SK-N-SH treated with all-trans-retinoic acid at 6 μM for 48 hours (cell line): ENCODE data around the gene CENPP.

ENCODE experiments used
- ATAC-seq: fragments of 200-7000 bp; cut with Tn5 transposase; 3 replicates; pipeline ENCODE4 v1.9.1; 2020; ENCODE audit warnings: mild to moderate bottlenecking, moderate library complexity
- ARNTL ChIP-seq: fragments of 450-650 bp; formaldehyde crosslinking; IDR thresholded peaks from 2 replicates; pipeline ENCODE4 v1.5.0; 2020; ENCODE audit warnings: low read depth, mild to moderate bottlenecking, moderate library complexity, borderline replicate concordance
- BACH2 ChIP-seq: fragments of 250-450 bp; sonication (Bioruptor Pico); IDR thresholded peaks from 2 replicates; pipeline ENCODE4 v1.9.0; 2021; ENCODE audit warnings: mild to moderate bottlenecking, borderline replicate concordance
- CSDC2 ChIP-seq: fragments of 250-450 bp; sonication (Bioruptor Pico); IDR thresholded peaks from 2 replicates; pipeline ENCODE4 v1.5.0; 2020; ENCODE audit warnings: mild to moderate bottlenecking, moderate library complexity
- ESRRG ChIP-seq: fragments of 250-450 bp; sonication (Bioruptor Pico); IDR thresholded peaks from 2 replicates; pipeline ENCODE4 v1.6.1; 2021; ENCODE audit warnings: mild to moderate bottlenecking
- GLIS3 ChIP-seq: fragments of 250-450 bp; sonication (Bioruptor Pico); IDR thresholded peaks from 2 replicates; pipeline ENCODE4 v1.5.0; 2020; ENCODE audit warnings: mild to moderate bottlenecking, moderate library complexity
- ISL1 ChIP-seq: fragments of 250-450 bp; sonication (Bioruptor Pico); IDR thresholded peaks from 2 replicates; pipeline ENCODE4 v2.1.2; 2022; ENCODE audit warnings: mild to moderate bottlenecking, moderate library complexity
- OSR1 ChIP-seq: fragments of 250-450 bp; sonication (Bioruptor Pico); IDR thresholded peaks from 2 replicates; pipeline ENCODE4 v1.8.0; 2022; ENCODE audit warnings: moderate library complexity, mild to moderate bottlenecking, inconsistent platforms
- PPARA ChIP-seq: fragments of 250-450 bp; sonication (Bioruptor Pico); IDR thresholded peaks from 2 replicates; pipeline ENCODE4 v1.5.0; 2020; ENCODE audit warnings: mild to moderate bottlenecking, borderline replicate concordance
- RARB ChIP-seq: fragments of 250-450 bp; sonication (Bioruptor Pico); IDR thresholded peaks from 2 replicates; pipeline ENCODE4 v1.8.0; 2021; ENCODE audit warnings: mild to moderate bottlenecking, moderate library complexity
- SNAI2 ChIP-seq: fragments of 250-450 bp; sonication (Bioruptor Pico); IDR thresholded peaks from 2 replicates; pipeline ENCODE4 v1.5.0; 2020; ENCODE audit warnings: mild to moderate bottlenecking, moderate library complexity
- TCF4 ChIP-seq: fragments of 250-450 bp; sonication (Bioruptor Pico); IDR thresholded peaks from 2 replicates; pipeline ENCODE4 v1.8.0; 2021; ENCODE audit warnings: mild to moderate bottlenecking, moderate library complexity, borderline replicate concordance
- TOX ChIP-seq: fragments of 250-450 bp; sonication (Bioruptor Pico); IDR thresholded peaks from 2 replicates; pipeline ENCODE4 v1.8.0; 2021; ENCODE audit warnings: mild to moderate bottlenecking, moderate library complexity, borderline replicate concordance
- ZC3H10 ChIP-seq: fragments of 250-450 bp; sonication (Bioruptor Pico); IDR thresholded peaks from 2 replicates; pipeline ENCODE4 v1.5.1; 2021; ENCODE audit warnings: mild to moderate bottlenecking, moderate library complexity
- ZFP3 ChIP-seq: fragments of 250-450 bp; sonication (Bioruptor Pico); IDR thresholded peaks from 2 replicates; pipeline ENCODE4 v1.5.0; 2020; ENCODE audit warnings: mild to moderate bottlenecking, moderate library complexity
- ZFP30 ChIP-seq: fragments of 450-650 bp; formaldehyde crosslinking; IDR thresholded peaks from 2 replicates; pipeline ENCODE4 v1.5.0; 2022; ENCODE audit warnings: mild to moderate bottlenecking, moderate library complexity
- ZNF70 ChIP-seq: fragments of 450-650 bp; formaldehyde crosslinking; IDR thresholded peaks from 2 replicates; pipeline ENCODE4 v1.5.0; 2020; ENCODE audit warnings: mild to moderate bottlenecking, moderate library complexity
- ZNF8 ChIP-seq: fragments of 450-650 bp; formaldehyde crosslinking; IDR thresholded peaks from 2 replicates; pipeline ENCODE4 v1.5.0; 2020; ENCODE audit warnings: mild to moderate bottlenecking, moderate library complexity
- TF ChIP-seq, protein P1 (sequence below): fragments of 250-450 bp; sonication (Bioruptor Pico); IDR thresholded peaks from 2 replicates; pipeline ENCODE4 v1.8.0; 2021; ENCODE audit warnings: low read depth, mild to moderate bottlenecking, moderate library complexity, borderline replicate concordance
- TF ChIP-seq, protein P2 (sequence below): fragments of 250-450 bp; sonication (Bioruptor Pico); IDR thresholded peaks from 2 replicates; pipeline ENCODE4 v1.5.1; 2020; ENCODE audit warnings: low read depth, mild to moderate bottlenecking, moderate library complexity
- TF ChIP-seq, protein P3 (sequence below): fragments of 250-450 bp; sonication (Bioruptor Pico); IDR thresholded peaks from 2 replicates; pipeline ENCODE4 v1.5.1; 2021; ENCODE audit warnings: mild to moderate bottlenecking, moderate library complexity
- TF ChIP-seq, protein P4 (sequence below): fragments of 250-450 bp; sonication (Bioruptor Pico); IDR thresholded peaks from 2 replicates; pipeline ENCODE4 v1.8.0; 2020; ENCODE audit warnings: mild to moderate bottlenecking, moderate library complexity, borderline replicate concordance

The CENPP gene

DNA sequence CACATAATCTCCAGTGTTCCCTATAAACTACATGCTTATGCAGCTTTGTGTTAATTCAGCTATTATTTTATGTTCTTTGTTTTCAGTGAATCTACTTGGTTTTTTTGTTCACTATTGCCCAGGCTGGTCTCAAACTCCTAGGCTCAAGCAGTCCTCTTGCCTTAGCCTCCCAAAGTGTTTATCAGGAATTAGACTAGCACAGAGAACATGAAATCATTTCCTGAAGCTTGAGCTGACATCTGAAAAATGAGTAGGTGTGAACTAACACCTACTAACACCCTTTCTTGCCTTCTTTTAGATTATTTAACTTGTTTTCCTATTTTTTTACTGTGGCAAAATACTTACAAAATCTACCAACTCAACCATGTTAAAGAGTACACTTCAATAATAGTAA is 25.0 kb downstream of the CENPP start:
- ATAC-seq, result no peak
- TF ChIP-seq CSDC2 (CRISPR knock-in tag) (no peak), ZFP30 (CRISPR knock-in tag) (no peak), BACH2 (CRISPR knock-in tag) (no peak), ESRRG (CRISPR knock-in tag) (no peak), ZNF70 (CRISPR knock-in tag) (no peak), ZFP3 (CRISPR knock-in tag) (no peak), ZNF8 (CRISPR knock-in tag) (no peak), OSR1 (CRISPR knock-in tag) (no peak), GLIS3 (no peak), RARB (CRISPR knock-in tag) (no peak), PPARA (CRISPR knock-in tag) (no peak), ZC3H10 (CRISPR knock-in tag) (no peak), SNAI2 (no peak)
- TF ChIP-seq, protein P1, sequence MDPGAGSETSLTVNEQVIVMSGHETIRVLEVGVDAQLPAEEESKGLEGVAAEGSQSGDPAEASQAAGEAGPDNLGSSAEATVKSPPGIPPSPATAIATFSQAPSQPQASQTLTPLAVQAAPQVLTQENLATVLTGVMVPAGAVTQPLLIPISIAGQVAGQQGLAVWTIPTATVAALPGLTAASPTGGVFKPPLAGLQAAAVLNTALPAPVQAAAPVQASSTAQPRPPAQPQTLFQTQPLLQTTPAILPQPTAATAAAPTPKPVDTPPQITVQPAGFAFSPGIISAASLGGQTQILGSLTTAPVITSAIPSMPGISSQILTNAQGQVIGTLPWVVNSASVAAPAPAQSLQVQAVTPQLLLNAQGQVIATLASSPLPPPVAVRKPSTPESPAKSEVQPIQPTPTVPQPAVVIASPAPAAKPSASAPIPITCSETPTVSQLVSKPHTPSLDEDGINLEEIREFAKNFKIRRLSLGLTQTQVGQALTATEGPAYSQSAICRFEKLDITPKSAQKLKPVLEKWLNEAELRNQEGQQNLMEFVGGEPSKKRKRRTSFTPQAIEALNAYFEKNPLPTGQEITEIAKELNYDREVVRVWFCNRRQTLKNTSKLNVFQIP (CRISPR knock-in tag), result no peak
- TF ChIP-seq, protein P2, sequence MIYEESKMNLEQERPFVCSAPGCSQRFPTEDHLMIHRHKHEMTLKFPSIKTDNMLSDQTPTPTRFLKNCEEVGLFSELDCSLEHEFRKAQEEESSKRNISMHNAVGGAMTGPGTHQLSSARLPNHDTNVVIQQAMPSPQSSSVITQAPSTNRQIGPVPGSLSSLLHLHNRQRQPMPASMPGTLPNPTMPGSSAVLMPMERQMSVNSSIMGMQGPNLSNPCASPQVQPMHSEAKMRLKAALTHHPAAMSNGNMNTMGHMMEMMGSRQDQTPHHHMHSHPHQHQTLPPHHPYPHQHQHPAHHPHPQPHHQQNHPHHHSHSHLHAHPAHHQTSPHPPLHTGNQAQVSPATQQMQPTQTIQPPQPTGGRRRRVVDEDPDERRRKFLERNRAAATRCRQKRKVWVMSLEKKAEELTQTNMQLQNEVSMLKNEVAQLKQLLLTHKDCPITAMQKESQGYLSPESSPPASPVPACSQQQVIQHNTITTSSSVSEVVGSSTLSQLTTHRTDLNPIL (CRISPR knock-in tag), result no peak
- TF ChIP-seq, protein P3, sequence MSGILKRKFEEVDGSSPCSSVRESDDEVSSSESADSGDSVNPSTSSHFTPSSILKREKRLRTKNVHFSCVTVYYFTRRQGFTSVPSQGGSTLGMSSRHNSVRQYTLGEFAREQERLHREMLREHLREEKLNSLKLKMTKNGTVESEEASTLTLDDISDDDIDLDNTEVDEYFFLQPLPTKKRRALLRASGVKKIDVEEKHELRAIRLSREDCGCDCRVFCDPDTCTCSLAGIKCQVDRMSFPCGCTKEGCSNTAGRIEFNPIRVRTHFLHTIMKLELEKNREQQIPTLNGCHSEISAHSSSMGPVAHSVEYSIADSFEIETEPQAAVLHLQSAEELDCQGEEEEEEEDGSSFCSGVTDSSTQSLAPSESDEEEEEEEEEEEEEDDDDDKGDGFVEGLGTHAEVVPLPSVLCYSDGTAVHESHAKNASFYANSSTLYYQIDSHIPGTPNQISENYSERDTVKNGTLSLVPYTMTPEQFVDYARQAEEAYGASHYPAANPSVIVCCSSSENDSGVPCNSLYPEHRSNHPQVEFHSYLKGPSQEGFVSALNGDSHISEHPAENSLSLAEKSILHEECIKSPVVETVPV (CRISPR knock-in tag), result no peak
- TF ChIP-seq, protein P4, sequence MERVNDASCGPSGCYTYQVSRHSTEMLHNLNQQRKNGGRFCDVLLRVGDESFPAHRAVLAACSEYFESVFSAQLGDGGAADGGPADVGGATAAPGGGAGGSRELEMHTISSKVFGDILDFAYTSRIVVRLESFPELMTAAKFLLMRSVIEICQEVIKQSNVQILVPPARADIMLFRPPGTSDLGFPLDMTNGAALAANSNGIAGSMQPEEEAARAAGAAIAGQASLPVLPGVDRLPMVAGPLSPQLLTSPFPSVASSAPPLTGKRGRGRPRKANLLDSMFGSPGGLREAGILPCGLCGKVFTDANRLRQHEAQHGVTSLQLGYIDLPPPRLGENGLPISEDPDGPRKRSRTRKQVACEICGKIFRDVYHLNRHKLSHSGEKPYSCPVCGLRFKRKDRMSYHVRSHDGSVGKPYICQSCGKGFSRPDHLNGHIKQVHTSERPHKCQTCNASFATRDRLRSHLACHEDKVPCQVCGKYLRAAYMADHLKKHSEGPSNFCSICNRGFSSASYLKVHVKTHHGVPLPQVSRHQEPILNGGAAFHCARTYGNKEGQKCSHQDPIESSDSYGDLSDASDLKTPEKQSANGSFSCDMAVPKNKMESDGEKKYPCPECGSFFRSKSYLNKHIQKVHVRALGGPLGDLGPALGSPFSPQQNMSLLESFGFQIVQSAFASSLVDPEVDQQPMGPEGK (CRISPR knock-in tag), result no peak

DNA sequence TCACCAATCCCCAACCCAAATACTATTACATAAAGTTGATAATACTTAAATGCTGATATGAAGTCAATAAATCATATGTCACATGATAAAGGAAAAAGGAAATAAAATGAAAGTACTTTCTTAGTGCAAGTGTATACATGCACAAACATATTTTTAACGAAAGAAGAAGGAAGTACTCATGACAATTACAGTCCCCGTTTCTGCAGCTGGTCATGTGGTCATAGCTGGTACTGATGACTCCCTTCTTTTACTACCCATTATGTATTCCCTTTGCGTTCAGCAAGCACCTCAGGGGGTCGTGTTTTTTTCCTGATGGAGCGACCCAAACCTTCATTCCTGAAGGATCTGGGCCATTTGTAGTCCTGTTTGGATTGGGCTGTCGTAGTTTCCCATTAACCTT is 27.3 kb downstream of the CENPP start:
- TF ChIP-seq SNAI2 (no peak), RARB (CRISPR knock-in tag) (no peak), ZFP30 (CRISPR knock-in tag) (no peak), ZNF8 (CRISPR knock-in tag) (no peak), TCF4 (no peak), BACH2 (CRISPR knock-in tag) (no peak), ISL1 (no peak), CSDC2 (CRISPR knock-in tag) (no peak)
- TF ChIP-seq, protein P1 (CRISPR knock-in tag), result no peak
- TF ChIP-seq, all 23 proteins: peak for 0
- ATAC-seq, result no peak

DNA sequence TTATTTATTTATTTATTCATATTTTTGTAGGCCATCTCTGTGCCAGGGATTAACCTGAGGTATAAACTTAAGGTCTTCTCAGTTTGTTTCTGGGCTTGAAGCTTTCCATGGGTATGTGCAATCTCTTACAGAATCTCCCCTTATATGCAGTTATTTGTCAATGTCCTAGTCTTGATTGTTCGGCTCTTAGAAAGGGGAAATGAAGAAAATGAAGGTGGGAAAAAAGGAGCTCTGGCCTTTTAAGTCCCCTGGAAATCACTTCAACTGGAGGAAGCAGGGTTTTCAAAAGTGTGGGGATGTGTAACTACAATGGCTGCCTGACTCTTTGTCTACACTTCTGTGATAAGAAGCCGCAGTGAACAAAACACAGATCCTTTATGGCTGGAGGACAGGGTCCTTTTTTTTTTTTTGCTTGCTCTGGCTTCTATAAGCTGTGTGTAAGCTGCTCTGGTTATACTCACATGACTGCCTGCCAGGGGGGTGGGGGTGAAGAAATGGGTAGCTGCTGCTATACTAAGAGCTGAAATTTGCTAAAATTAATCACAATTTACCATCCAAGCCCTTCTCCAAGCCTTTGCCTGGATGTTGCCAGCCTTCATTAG is 33.7 kb downstream of the CENPP start:
- no peak for TF ChIP-seq TOX (CRISPR knock-in tag)
- TF ChIP-seq ISL1, result peak; percentile 63
- 0 out of 2 replicates have a peak, but pooled peaks have one; percentile 46 for TF ChIP-seq ZFP3 (CRISPR knock-in tag)
- TF ChIP-seq ARNTL (CRISPR knock-in tag), result no peak
- TF ChIP-seq, protein P2 (CRISPR knock-in tag), result no peak
- TF ChIP-seq ZNF8 (CRISPR knock-in tag), result no peak
- no peak for TF ChIP-seq PPARA (CRISPR knock-in tag)
- TF ChIP-seq, protein P3 (CRISPR knock-in tag), result no peak
- TF ChIP-seq SNAI2, result no peak
- peak; percentile 72 for TF ChIP-seq TCF4
- ATAC-seq, result peak; percentile 96
